Left lung (tissue), 10 donors: ENCODE data around the gene KCNK16. TPM values are rescaled to one million over a fixed set of nuclear protein-coding genes. Genes with fewer than 3 reads are reported as not detected.

ENCODE experiments used
- ATAC-seq: fragments of 200-7000 bp; cut with Tn5 transposase; one replicate; pipeline ENCODE4 v1.9.1; 2020; ENCODE audit warnings: moderate library complexity
- DNase-seq, 4 donors: peaks; one replicate each; pipeline ENCODE4 v3.0.0-alpha.2; 2013 to 2020
- H3K27ac ChIP-seq, 2 donors: fragments of 200-600 bp; sonication (generic) in 1 of 2; one replicate each; pipeline versions ENCODE4 v1.5.0 to v1.8.0; 2020 to 2021
- H3K27me3 ChIP-seq, 2 donors: fragments of 200-600 bp; sonication (generic) in 1 of 2; one replicate each; pipeline versions ENCODE4 v1.5.0 to v1.8.0; 2020 to 2021
- H3K36me3 ChIP-seq, 2 donors: fragments of 200-600 bp; sonication (generic) in 1 of 2; one replicate each; pipeline versions ENCODE4 v1.5.0 to v1.8.0; 2020 to 2021
- H3K4me1 ChIP-seq, 2 donors: fragments of 200-600 bp; one replicate each; pipeline ENCODE4 v1.8.0; 2021
- H3K4me3 ChIP-seq, 2 donors: fragments of 200-600 bp; sonication (generic) in 1 of 2; one replicate each; pipeline versions ENCODE4 v1.5.0 to v1.8.0; 2020 to 2021; ENCODE audit warnings: mild to moderate bottlenecking in 1 of 2
- H3K9me3 ChIP-seq, 2 donors: fragments of 200-600 bp; sonication (generic) in 1 of 2; one replicate each; pipeline versions ENCODE4 v1.5.0 to v1.8.0; 2020 to 2021
- CTCF ChIP-seq, 2 donors: fragments of 200-600 bp; sonication (generic) in 1 of 2; IDR thresholded peaks; one replicate each; pipeline versions ENCODE4 v1.5.0 to v1.8.0; 2021; ENCODE audit warnings: antibody characterized with exemption in 2 of 2
- intact Hi-C, 2 donors: fragments of 100-400 bp; cut with DNase I; formaldehyde crosslinking; loops; one replicate each; pipeline versions ENCODE4 v1.11.2 to v1.14.2; 2022
- polyA plus RNA-seq, 6 donors: library from polyadenylated mRNA; unstranded; fragments of 120-200 nt; gene quantifications; one replicate each; pipeline ENCODE4 v1.2.1, GENCODE V29; 2013; ENCODE audit not compliant: insufficient read length in 6 of 6
- total RNA-seq, 2 donors: library from RNA; stranded (reverse); fragmentation: NEBNext Ultra II Directional; extraction: Animal tissue kit (Norgen Biotek cat#: 25700); gene quantifications; one replicate each; pipeline ENCODE4 v1.2.1, GENCODE V29; 2021
- donor health status: DM: no; HTN: yes; CAD: no.
- donor health status: DM: no; HTN: no; CAD: no.

KCNK16 gene
- total and polyA plus RNA-seq, 8 donors: 0.21 to 0.85 (median 0.32) TPM; not detected in 2

- Histone ChIP-seq H3K4me3 (no peak overlapping the region), H3K36me3 (no peaks in the 10 kb centered on the region), H3K4me1 (peaks cover 0 to 8% of the 10 kb centered on the region in 2 donors), H3K9me3 (no peaks in the 10 kb centered on the region), H3K27me3 (no peaks in the 10 kb centered on the region), H3K27ac (no peak overlapping the region)
- intact Hi-C loops: no loop called here
- peak; percentile 93 for ATAC-seq
- peak in 3 of 4 donors; percentile 58 to 79 (median 71) for DNase-seq
- peak; percentile 82 to 91 for TF ChIP-seq CTCF (IDR thresholded peaks at IDR 0.05)
These were observed 25.5 kb upstream of the KCNK16 start for GRCh38 chr6:39347906-39348585.

- TF ChIP-seq CTCF (IDR thresholded peaks at IDR 0.05): no peak
- Histone ChIP-seq H3K27ac (no peak overlapping the region), H3K4me3 (no peak overlapping the region), H3K36me3 (no peaks in the 10 kb centered on the region), H3K27me3 (no peaks in the 10 kb centered on the region), H3K4me1 (peaks cover 0 to 11% of the 10 kb centered on the region in 2 donors), H3K9me3 (no peaks in the 10 kb centered on the region)
- DNase-seq (no peak), ATAC-seq (no peak)
- intact Hi-C loops: no loop called here
These were observed 24.7 kb upstream of the KCNK16 start for GRCh38 chr6:39347206-39347605.

GRCh38 chr6:39344821-39345280 lies 22.3 kb upstream of the KCNK16 start:
- no peaks in the 10 kb centered on the region for H3K9me3 ChIP-seq
- intact Hi-C loops: no loop called here
- H3K36me3 ChIP-seq: no peaks in the 10 kb centered on the region
- H3K4me1 ChIP-seq: peaks cover 7 to 22% of the 10 kb centered on the region in 2 donors
- H3K4me3 ChIP-seq: peak overlapping the region in 1 of 2 donors; percentile 18
- H3K27me3 ChIP-seq: peaks cover 0 to 7% of the 10 kb centered on the region in 2 donors
- no peak for DNase-seq
- peak overlapping the region in 1 of 2 donors; percentile 23 for H3K27ac ChIP-seq
- TF ChIP-seq CTCF (IDR thresholded peaks at IDR 0.05): no peak
- ATAC-seq: peak; percentile 11

GRCh38 chr6:39343396-39343870 lies 20.9 kb upstream of the KCNK16 start:
- H3K9me3 ChIP-seq: no peaks in the 10 kb centered on the region
- H3K27ac ChIP-seq: no peak overlapping the region
- DNase-seq (no peak), ATAC-seq (no peak)
- no peak for TF ChIP-seq CTCF (IDR thresholded peaks at IDR 0.05)
- peaks cover 0 to 21% of the 10 kb centered on the region in 2 donors for H3K27me3 ChIP-seq
- H3K4me1 ChIP-seq: peaks cover 10 to 33% of the 10 kb centered on the region in 2 donors
- H3K36me3 ChIP-seq: no peaks in the 10 kb centered on the region
- H3K4me3 ChIP-seq: no peak overlapping the region
- intact Hi-C loops: no loop called here

- TF ChIP-seq CTCF (IDR thresholded peaks at IDR 0.05): no peak
- peaks cover 0 to 23% of the 10 kb centered on the region in 2 donors for H3K27me3 ChIP-seq
These were observed 20.3 kb upstream of the KCNK16 start for GRCh38 chr6:39342692-39343395.

More at GRCh38 chr6:39342692-39343395, 20.3 kb upstream of the KCNK16 start:
- H3K9me3 ChIP-seq: no peaks in the 10 kb centered on the region
- ATAC-seq: no peak
- H3K4me1 ChIP-seq: peaks cover 10 to 33% of the 10 kb centered on the region in 2 donors
- peak in 1 of 4 donors; percentile 55 for DNase-seq
- H3K27ac ChIP-seq: no peak overlapping the region
- H3K36me3 ChIP-seq: no peaks in the 10 kb centered on the region
- H3K4me3 ChIP-seq: no peak overlapping the region
- intact Hi-C loops: no loop called here
